ENCODE data around the gene SPDYE2.
"Not testable (repeated sequence)": the region's sequence is repeated elsewhere in the genome, so short reads cannot be mapped to it uniquely, and the experiment has no call there.

- not testable (repeated sequence) for TF ChIP-seq CTCF (IDR thresholded peaks at IDR 0.05); EZH2 (IDR thresholded peaks at IDR 0.05; ENCODE audit: borderline replicate concordance, insufficient read depth, low read depth, low read length, poor library complexity, severe bottlenecking)
These were observed 33.4 kb upstream of the SPDYE2 start, which contains the start of gene RASA4B for GRCh38 chr7:102517550-102518147.
